Activated naive CD8-positive, alpha-beta T cell treated with anti-CD3 and anti-CD28 coated beads, Interleukin-2, amount 50 U/mL, for 24 hours (primary cell): ENCODE measurements around the gene LMLN.

Experiments used
- ATAC-seq: fragments of 150-1000 bp; cut with Tn5 transposase; one replicate; pipeline ENCODE4 v1.10.0; 2021
- DNase-seq: peaks from one replicate; pipeline ENCODE4 v3.0.0; 2021
- H3K27ac Mint-ChIP-seq: one replicate; pipeline ENCODE4 v1.8.0; 2021; ENCODE audit warnings: mild to moderate bottlenecking, mixed read lengths
- H3K27me3 Mint-ChIP-seq: one replicate; pipeline ENCODE4 v1.8.0; 2021; ENCODE audit warnings: mixed read lengths
- H3K36me3 Mint-ChIP-seq: one replicate; pipeline ENCODE4 v1.8.0; 2021; ENCODE audit warnings: low read depth, mixed read lengths
- H3K4me1 Mint-ChIP-seq: one replicate; pipeline ENCODE4 v1.8.0; 2021; ENCODE audit warnings: mixed read lengths
- H3K4me3 Mint-ChIP-seq: one replicate; pipeline ENCODE4 v1.8.0; 2021; ENCODE audit warnings: mild to moderate bottlenecking, moderate library complexity, mixed read lengths
- H3K9me3 Mint-ChIP-seq: one replicate; pipeline ENCODE4 v1.8.0; 2021; ENCODE audit warnings: mixed read lengths

Gene LMLN

GRCh38 chr3:198093112-198093679 is 133.2 kb downstream of the LMLN start:
- DNase-seq (no peak), ATAC-seq (no peak)
- Mint-ChIP-seq H3K36me3 (peaks cover 2% of the 10 kb centered on the region), H3K4me3 (no peak overlapping the region), H3K27ac (no peak overlapping the region), H3K9me3 (peaks cover 23% of the 10 kb centered on the region), H3K27me3 (peaks cover 37% of the 10 kb centered on the region), H3K4me1 (no peaks in the 10 kb centered on the region)
